Stimulated activated CD8-positive, alpha-beta memory T cell treated with anti-CD3 and anti-CD28 coated beads, Interleukin-12 subunit alpha, Interleukin-12 subunit beta, amount 100 ng/mL, for 1 hour (primary cell): ENCODE measurements around the gene ZNF500.
A peak's percentile ranks its signal among the peaks of the same experiment; 100 is the strongest.
"Not testable (repeated sequence)": the region's sequence is repeated elsewhere in the genome, so short reads cannot be mapped to it uniquely, and the experiment has no call there.

Experiments
- DNase-seq: peaks from one replicate; pipeline ENCODE4 v3.0.0-alpha.2; 2020; ENCODE audit warnings: low read depth

Gene ZNF500

DNA sequence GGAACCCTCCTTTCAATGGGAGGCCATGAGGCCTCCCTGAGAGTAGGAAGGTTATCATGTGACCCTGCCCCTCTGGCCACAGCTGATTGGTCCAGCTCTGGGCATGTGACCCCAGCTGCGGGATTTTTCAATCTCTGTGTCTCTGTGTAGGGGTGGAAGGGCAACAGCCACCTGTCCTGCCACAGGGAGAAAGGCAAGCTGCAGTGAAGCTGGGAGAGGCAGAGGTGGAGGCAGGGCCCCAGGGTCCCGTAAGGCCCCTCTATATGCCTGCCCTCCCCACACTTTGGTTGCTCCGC, 21.7 kb downstream of the ZNF500 start:
- no peak for DNase-seq

DNA sequence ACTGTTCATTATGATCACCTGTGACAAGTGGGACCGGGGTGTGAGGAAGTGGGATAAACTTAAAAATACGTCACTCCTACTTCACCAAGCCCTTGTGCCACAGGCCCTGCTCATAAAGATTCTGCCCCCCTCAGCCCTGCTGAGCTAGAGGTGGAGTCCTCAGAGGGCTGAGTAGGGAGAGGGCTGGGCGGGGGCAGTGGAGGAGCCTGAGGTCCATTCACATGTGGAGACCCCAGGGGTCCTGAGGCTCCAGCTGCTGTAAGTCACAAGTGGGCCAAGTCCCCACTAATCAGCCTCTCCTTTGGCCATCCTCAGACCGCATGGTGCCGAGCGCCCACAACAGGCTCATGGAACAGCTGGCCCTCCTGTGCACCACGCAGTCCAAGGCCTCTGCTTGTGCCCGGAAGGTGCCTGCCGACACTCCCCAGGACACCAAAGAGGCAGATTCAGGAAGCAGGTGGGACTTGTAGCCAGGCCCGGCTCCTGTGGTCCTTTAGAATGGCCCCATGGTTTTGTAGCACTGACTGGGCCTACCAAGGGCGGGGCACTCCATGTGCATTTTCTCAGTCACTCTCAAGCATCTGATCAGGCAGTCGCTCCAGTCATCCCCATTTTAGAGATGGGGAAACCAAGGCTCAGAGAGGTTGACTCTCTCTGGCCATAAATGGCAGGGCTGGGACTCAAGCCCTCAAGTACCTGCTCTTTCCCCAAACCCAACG, 22.2 kb downstream of the ZNF500 start:
- no peak for DNase-seq

DNA sequence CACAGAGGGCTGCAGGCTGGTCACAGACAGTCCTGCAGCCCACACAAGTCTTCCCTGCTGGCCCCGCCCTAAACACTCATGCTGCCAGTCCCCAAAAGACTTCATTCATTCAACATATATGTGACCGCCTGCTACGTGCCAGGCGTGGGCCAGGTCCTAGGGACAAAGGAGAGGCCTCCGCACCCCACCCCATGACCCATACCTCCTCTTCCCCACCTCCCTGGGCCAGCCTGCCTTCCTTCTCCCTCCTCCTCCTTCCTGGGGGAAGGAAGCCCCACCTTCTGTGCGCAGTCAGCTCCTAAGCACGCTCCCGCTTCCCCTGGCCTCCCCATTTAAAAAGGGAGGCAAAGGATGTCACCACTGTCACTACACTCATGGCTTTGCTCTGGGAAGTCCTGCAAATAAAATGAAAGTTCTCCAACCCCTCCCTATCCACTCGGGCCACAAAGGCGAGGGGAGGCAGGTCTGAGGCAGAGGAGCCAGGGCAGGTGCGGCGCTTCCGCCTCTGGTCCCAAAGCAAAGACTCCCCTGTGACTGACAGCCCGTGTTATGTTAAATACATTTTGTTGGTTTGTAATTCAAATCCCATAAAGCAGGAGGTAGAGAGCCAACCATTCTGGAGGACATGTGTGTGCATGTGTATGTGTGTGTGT, 23.6 kb downstream of the ZNF500 start:
- DNase-seq = no peak

DNA sequence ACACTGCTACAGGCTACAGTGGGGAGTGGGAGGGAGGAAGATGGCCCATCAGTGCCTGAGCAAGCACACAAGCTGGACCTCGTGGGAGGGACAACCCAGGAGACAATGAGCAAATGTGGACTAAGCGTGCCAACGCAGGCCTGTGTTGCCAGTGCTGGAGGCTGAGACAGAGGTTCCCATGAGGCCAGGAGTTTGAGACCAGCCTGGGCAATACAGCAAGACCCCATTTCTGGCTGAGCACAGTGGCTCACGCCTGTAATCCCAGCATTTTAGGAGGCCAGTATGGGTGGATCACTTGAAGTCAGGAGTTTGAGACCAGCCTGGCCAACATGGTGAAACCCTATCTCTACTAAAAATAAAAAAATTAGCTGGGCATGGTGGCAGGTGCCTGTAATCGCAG, 28.6 kb downstream of the ZNF500 start:
- DNase-seq = not testable (repeated sequence)

DNA sequence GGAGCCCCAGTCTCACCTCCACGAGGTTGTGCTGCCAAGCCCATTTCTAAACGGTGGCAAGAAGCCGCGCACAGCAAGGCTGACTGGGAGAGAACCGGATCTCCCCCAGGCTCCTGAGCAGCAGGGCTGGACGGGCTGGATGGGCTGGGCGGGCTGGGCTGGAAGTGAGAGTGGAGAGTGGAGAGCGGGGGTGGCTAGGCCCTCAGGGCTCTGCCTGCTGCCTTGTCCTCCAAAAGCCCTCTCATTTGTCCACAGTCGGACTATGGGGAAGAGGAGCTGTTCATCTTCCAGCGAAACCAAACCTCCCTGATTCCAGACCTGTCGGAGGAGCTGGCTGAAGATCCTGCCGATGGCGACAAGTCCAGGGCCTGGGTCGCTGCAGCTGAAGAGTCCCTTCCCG, 29.4 kb downstream of the ZNF500 start:
- DNase-seq = no peak

DNA sequence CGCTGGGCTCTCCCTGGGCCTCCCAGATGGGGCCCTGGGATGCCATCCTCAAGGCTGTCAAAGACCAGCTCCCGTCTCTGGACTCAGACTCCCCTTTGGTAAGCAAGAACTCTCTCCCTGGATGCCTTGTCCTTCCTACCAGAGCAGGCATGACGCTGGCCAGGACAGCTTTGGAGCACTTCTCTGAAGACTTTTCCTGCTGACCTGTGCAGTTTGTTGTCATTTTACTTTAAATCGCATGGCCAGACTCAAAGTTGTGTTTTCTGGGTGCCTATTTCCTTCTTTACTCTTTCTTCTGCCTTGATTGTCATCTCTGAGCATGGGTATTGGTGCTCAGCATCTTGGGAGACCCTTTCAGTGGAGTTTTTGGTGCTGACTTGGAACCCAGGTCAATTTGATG, 30.4 kb downstream of the ZNF500 start:
- no peak for DNase-seq

DNA sequence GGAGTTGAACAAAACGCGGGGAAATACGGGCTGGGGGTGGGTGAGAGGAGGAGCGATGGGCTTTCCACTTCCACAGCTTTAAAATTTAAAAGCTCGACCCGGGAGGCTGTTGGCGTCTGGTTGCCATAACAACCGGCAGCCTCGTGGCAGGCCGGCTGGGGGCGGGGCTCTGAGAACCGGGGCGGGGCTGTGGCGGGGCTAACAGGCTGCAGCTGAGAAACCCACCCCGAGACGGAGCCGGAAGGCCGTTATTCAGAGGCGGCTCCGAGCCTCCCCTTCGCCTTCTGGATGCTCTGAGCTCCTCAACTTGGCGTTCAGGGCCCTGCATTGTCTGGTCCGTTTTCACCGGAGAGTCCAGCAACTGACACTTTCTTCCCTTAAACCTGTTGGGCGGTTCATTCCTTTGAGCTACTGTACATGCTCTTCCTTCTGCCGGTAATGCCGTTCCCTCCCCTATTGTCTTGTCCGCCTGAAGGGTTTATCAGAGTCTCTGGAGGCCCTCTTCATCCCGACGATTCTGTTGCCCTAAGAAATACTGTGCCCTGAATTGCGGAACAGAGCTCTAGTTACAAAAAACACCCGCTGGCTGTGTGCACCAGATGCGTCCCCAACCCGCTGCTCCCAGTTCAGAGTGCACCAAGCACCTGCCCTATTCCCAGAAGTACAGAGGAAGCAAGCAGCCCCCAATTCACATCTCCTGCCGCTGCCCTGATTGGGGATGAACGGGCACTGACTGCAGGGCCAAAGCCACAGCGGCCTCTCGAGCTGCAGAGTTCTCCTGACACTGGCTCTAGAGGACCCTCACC, 32.0 kb downstream of the ZNF500 start:
- peak; percentile 83 for DNase-seq

DNA sequence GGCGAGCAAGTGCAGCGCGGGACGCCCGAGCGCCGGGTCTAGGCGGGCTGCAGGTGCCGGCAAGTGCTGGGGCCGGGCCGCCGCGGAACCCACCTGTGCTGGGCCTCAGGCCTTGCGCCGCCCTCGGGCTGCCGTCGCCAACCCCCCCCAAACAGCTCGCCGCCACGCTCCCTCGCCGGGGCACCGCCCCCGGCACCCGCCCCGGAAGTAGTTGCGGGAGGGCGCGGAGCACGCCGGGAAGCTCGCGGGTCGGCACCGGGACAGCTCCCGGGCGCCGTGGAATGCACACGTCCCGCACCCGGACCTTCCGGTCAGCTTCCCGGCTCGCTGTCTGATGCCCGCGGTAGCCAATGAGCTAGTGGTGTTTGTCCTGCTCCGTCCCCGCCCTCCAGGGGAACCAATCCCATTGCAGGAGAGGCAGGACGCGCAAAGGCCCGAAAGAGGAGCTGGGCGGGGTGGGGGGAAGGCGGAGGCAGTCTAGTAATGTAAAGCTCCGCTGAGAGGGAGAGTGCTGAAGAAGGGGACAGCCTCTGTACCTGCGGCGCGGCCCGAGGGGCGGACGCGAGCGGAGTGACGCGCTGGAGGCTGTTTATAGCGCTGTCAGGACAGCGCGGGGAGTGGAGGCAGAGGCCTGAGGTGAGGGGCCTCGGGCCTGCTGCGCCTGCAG, 32.8 kb downstream of the ZNF500 start, which contains the start of the genes ANKS3 and DNAAF8:
ANKS3 (minus strand) TSS at position 209 of the 667 bp plus-strand sequence. CDS start 4,122 bp downstream, outside the sequence.
DNAAF8 (plus strand) TSS at position 475 of the 667 bp plus-strand sequence. CDS start 1,978 bp downstream, outside the sequence.
- DNase-seq = peak; percentile 62

DNA sequence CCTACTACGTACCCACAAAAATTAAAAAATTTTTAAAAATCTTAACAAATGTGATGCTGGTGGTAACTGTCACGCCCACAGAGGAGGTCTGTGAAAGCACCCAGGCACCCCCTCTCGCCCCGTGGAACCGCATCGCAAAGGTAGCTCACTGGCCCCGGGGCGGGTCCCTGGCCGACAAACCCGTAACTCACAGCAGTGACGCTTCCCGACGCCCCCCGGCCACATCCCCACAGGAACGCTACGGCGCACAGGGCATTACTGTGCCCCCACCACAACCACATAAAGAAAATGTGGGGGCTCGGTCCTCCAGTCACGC, 33.3 kb downstream of the ZNF500 start:
- no peak for DNase-seq

DNA sequence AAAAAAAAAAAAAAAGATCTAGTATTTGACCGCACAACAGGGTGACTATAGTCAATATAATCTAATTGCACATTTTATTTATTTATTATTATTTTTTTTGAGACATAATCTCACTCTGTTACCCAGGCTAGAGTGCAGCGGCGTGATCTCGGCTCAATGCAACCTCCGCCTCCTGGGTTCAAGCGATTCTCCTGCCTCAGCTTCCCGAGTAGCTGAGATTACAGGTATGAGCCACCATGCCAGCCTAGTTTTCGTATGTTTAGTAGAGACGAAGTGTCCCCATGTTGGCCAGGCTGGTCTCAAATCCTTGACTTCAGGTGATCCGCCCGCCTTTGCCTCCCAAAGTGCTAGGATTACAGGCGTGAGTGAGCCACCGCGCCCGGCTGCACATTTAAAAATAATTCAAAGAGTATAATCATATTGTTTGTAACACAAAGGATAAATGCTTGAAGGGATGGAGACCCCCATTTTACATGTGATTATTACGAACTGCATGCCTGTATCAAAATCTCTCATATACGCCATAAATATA, 33.7 kb downstream of the ZNF500 start:
- DNase-seq = no peak

DNA sequence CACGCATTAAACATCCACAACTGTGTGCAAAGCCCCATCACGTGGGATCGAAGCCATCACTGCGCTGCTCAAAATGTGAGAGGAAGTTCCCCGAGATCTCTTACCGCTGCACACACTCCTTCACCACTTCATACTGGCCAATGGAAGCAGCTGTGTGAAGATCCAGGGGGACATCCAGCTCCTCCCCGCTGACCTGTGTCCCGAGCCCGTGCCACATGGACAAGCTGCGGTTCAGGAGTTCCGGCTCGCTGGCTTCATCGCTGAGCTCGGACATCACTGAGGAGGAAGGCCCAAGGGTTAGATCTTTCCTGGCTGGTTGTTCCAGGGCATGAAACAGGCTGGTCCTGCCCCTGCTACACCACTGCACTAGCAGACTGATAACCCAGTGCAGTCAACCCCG, 37.1 kb downstream of the ZNF500 start:
- DNase-seq = no peak

DNA sequence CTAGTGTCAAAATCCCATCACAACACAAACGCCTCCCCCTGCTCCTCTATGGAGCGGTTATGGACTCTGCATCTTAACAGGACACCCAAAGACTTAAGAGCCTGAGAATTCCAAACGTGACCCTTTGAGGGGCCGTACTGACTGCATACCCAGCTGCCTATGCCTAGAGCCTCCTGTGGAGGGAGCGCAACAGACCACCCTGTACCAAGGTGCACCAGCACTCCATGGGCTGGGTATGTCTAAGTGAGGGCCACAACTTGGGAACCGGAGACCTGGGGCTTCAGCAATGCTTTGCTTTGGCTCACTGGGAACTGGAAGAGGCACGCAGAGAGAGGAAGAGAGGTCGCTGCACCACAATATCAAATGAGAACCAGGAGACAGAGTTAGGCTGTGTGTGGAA, 38.3 kb downstream of the ZNF500 start:
- no peak for DNase-seq

DNA sequence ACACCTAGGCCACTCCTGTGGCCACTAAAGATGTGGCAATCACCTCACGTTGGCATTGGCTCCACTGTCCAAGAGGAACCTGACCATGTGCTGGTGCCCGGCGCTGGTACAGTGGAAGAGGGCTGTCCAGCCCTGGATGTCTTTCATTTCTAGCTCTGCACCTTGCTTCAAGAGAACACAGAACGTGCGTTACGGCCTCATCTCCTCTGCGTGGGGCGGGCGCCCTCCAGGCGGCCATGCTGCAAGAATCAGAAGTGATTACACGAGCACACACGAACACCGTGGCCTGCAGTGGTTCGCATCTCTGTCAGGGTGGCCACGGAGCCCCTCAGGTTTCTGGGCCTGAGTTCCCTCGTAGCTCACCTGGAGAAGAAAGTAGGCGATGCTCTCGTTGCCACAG, 40.3 kb downstream of the ZNF500 start:
- no peak for DNase-seq

DNA sequence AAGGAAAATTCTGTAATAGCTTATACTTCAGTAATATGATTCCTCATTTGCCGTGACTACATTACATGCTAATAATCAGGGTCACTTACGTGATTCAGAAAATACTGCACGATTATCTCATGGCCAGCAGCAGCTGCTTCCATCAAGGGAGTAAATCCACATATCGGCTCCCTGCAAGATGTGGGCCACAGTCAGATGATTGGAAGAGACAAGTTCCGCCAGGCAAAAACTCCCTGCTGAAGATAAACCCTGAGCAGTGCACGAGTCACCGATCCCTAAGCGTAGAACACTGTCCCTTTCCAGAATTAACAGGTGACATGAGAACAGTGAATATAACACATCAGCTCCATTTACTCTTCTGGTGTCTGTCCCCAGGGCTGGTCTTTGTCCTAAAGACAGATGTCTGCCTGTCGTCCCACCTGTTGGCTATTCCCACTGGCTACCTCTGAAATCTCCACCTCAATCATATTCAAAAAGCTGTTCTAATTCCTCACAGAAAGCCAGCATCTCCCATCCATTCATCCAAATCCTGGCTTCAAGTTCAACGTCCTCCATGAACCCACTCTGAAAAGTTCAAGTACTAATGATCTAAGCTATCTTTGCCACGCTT, 42.2 kb downstream of the ZNF500 start:
- no peak for DNase-seq

DNA sequence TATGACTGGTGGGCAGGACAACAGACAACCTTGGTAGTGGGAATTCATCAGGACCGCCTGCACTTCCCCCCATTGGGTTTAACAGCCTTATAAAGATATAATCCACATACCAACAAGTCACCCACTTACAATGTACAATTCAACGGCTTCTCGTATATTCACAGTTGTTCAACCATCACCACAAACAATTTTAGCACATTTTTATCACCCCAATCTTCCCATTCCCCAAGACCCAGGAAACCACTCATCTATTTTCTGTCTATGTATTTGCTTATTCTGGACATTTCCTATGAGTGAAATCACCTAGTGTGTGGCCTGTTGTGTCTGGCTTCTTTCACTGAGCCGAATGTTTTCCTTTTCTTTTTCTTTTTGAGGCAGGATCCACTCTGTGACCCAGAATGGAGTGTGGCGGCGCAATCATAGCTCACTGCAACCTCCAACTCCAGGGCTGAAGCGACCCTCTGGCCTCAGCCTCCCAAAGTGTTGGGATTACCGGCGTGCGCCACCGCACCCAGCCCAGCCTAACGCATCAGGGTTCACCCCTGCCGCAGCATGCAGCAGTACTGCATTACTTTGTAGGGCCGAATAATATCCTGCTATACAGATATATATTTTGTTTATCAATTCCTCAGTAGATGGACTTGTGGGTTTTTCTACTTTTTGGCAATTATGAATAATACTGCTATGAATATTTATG, 43.7 kb downstream of the ZNF500 start:
- no peak for DNase-seq

DNA sequence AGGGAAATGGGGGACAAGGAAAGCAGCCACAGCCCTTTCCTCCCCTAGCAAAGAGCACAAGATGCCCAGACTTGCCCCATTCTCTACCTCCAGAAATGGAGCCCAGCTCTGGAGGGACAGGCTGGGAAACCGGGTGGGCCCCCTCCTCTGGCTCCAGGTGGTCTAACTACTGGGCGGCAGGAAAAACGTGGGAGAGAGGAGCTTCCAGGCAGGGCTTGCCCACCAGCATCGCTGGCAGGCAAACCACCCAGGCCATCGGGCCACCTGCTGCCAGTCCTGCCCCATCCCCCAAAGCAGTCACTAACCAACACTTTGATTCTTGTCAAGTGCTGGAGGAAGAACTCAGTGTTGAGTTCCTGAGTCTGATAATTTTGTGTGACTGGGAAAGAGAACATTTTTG, 48.5 kb downstream of the ZNF500 start:
- no peak for DNase-seq

DNA sequence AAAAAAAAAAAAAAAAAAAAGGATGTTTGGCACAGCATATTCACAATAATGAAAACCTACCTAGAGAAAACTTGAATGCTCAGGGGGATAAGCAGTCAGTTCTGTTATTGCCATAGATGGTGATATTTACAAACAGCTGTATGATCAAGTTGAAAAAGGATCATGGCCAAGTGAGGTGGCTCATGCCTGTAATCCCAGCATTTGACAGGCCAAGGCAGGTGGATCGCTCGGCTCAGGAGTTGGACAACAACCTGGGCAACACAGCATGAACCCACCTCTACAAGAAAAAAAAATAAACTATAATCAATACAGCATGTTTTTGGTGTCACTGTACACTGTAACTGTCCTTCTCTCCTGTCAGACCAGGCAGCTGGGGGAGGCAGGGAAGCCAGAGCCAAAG, 52.0 kb downstream of the ZNF500 start:
- DNase-seq = no peak

DNA sequence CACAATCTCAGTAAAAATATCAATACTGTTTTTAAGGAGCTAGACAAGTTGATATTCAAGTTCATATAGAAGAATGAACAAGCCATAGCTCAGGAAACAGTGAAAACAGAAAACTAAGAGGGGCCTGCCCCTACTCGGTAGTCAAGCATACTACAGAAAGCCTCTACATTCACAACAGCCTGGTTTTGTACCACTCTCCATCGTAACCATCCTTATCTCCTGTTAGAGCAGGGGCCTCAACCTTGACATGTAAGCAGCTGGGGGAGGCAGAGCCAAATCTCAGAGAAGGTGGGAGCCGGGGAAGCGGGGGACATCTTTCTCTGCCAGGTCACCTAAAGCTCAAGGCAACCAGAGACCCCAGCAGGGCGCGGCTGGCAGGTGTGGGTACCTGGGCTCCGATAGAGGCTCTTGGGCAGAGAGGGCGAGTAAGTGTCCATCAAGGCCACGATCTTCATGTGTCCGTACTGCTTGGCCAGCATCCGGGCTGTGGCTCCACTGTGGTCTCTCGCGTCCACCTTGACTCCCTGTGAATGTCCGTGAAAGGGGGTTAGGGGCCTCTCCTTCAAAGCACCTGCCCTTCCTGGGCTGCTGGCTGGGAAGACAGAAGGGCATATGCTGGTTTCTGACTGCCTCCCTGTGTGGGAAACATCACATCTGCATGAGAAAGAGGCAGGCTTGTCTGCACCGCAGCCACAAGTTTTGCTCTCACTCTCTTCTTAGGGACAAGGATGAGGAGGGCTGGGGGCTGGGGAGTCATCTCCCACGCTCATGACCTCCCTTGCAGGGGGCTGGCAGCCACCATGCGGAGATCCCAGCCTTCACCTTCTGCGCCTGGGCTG, 53.1 kb downstream of the ZNF500 start:
- DNase-seq = no peak

DNA sequence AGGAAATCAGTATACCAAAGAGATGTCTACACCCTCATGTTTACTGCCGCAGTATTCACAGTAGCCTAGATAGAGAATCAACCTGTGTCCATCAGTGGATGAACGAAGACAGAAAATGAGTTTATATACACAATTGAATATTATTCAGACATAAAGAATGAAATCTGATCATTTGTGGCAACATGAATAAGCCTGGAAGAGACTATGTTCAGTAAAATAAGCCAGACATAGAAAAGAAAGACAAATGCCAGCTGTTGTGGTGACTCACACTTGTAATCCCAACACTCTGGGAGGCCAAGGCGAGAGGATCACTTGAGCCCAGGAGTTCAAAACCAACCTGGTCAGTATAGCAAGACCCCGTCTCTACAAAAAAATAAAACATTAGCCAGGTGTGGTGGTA, 57.5 kb downstream of the ZNF500 start:
- no peak for DNase-seq

DNA sequence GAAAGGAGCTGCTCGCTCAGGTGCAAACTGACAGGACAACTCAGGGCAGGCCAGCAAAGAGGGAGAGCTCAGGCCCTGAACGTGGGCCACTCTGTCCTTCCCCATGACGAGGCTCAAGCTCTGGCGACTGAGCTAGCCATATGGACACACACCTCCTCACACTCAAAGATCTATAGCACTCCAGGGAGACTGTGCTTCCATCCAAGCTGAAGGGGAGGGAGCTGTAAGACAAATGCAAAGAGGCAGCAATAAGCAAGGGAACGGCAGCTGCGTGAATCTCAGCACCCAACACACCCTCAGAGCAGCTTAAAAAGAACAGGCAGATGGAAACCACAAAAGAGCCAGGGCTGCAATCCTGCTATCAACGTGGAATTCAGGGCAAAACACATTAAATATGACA, 60.1 kb downstream of the ZNF500 start:
- no peak for DNase-seq
